Measurements from ENCODE around the gene IVD. TPM values are rescaled to one million over a fixed set of nuclear protein-coding genes. Genes with fewer than 3 reads are reported as not detected.

IVD gene
- total and polyA plus RNA-seq, 2 donors from 2014 or later, result 76.9 to 83.0 TPM

- Histone ChIP-seq H3K4me3 (ENCODE audit: low read length in 3 of 3) (peak overlapping the region; percentile 59 to 76 (median 74)), H3K9me3 (ENCODE audit: control insufficient read depth in 2 of 3, insufficient read depth in 1 of 3, low read length in 3 of 3) (no peaks in the 10 kb centered on the region), H3K4me1 (ENCODE audit: control insufficient read depth in 2 of 3, insufficient read depth in 2 of 3, low read depth in 1 of 3, low read length in 3 of 3) (peaks cover 0 to 15% (median 0%) of the 10 kb centered on the region in 3 donors), H3K9ac (ENCODE audit: low read length in 3 of 3) (peak overlapping the region in 2 of 3 donors; percentile 54 to 74), H3K27me3 (ENCODE audit: control insufficient read depth, insufficient read depth, low read length) (no peaks in the 10 kb centered on the region), H3K36me3 (ENCODE audit: control insufficient read depth in 2 of 3, insufficient read depth in 3 of 3, low read length in 3 of 3) (peaks cover 0 to 8% (median 5%) of the 10 kb centered on the region in 3 donors), H3K27ac (ENCODE audit: low read depth in 2 of 2, low read length in 2 of 2) (peak overlapping the region in 1 of 2 donors; percentile 45)
- intact Hi-C loops (cut with DNase I), result no loop called here
- TF ChIP-seq CTCF (IDR thresholded peaks at IDR 0.05; ENCODE audit: borderline replicate concordance, extremely low read depth, insufficient read depth), result no peak
- FAIRE-seq, result no peak
- peak in 1 of 5 donors; percentile 7 for DNase-seq
Measured at GRCh38 chr15:40469776-40470390, 64.3 kb downstream of the IVD start.

DNA sequence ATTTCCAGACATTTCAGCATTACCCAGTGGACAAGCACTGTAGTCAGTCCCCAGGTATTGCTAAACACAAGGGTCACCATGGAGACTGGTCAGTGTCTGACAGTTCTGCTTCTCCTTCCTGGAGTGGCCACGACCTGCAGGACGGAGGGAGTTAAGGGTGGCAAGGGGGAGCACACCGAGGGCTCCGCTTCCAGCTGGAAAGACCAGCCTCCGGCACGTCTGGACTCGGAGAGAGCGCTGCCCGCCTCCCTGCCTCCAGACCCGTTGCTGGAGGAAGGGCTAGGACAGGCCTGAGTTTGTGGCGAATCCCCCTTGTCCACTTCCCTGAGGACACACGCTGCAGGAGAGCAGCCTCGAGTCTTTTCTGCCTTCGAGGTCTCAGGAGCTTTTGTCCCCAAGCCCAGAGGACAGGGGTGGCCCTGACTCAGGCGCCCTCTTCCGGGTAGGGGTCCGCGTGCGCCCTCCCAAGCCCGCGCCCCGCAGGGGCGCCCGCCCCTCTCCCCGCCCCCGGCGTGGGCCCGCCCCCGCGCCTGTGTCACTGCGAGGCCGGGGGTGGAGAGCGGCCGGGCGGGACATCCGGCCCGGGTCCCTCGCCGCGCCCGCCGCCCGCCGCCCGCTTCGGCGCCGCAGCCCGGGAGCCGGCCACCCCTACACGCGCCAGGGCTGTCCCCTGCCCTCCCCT is 65.0 kb downstream of the IVD start, which contains the start of gene CHST14:
Gene CHST14, plus strand, starts transcription at position 562 of the 682 bp plus-strand sequence. CDS start 230 bp downstream, outside the sequence.
- FAIRE-seq, result no peak
- Histone ChIP-seq H3K27me3 (ENCODE audit: control insufficient read depth, insufficient read depth, low read length) (no peaks in the 10 kb centered on the region), H3K27ac (ENCODE audit: low read depth in 2 of 2, low read length in 2 of 2) (peak within 1 kb of the TSS; percentile 47 to 71), H3K4me1 (ENCODE audit: control insufficient read depth in 2 of 3, insufficient read depth in 2 of 3, low read depth in 1 of 3, low read length in 3 of 3) (peaks cover 0 to 15% (median 0%) of the 10 kb centered on the region in 3 donors), H3K9ac (ENCODE audit: low read length in 3 of 3) (peak within 1 kb of the TSS; percentile 62 to 77 (median 74)), H3K36me3 (ENCODE audit: control insufficient read depth in 2 of 3, insufficient read depth in 3 of 3, low read length in 3 of 3) (peaks cover 0 to 4% (median 2%) of the 10 kb centered on the region in 3 donors), H3K4me3 (ENCODE audit: low read length in 3 of 3) (peak within 1 kb of the TSS; percentile 74 to 88 (median 76)), H3K9me3 (ENCODE audit: control insufficient read depth in 2 of 3, insufficient read depth in 1 of 3, low read length in 3 of 3) (no peaks in the 10 kb centered on the region)
- intact Hi-C loops (cut with DNase I), result no loop called here
- no peak for TF ChIP-seq CTCF (IDR thresholded peaks at IDR 0.05; ENCODE audit: borderline replicate concordance, extremely low read depth, insufficient read depth)
- DNase-seq, result peak; percentile 83 to 92 (median 88)

Other genes starting within 250 kb of the IVD start
- gene BUB1B, start 244.7 kb upstream of the IVD start, total RNA-seq, result 0.94 TPM
- gene BUB1B, start 244.7 kb upstream of the IVD start, polyA plus RNA-seq (ENCODE audit: insufficient read depth, low read depth, low replicate concordance), result 0.69 TPM
- gene PAK6, start 166.7 kb upstream of the IVD start, total RNA-seq, result 11.9 TPM
- 8.1 TPM for gene PAK6, start 166.7 kb upstream of the IVD start, polyA plus RNA-seq (ENCODE audit: insufficient read depth, low read depth, low replicate concordance)
- not detected for gene ANKRD63, start 122.7 kb upstream of the IVD start, total RNA-seq
- gene ANKRD63, start 122.7 kb upstream of the IVD start, polyA plus RNA-seq (ENCODE audit: insufficient read depth, low read depth, low replicate concordance), result not detected
- 37.2 TPM for gene PLCB2, start 97.9 kb upstream of the IVD start, total RNA-seq
- gene PLCB2, start 97.9 kb upstream of the IVD start, polyA plus RNA-seq (ENCODE audit: insufficient read depth, low read depth, low replicate concordance), result 4.4 TPM
- gene INAFM2, start 82.1 kb upstream of the IVD start, total RNA-seq, result 21.6 TPM
- 14.7 TPM for gene INAFM2, start 82.1 kb upstream of the IVD start, polyA plus RNA-seq (ENCODE audit: insufficient read depth, low read depth, low replicate concordance)
- gene CCDC9B, start 64.9 kb upstream of the IVD start, total RNA-seq, result 60.0 TPM
- 4.7 TPM for gene CCDC9B, start 64.9 kb upstream of the IVD start, polyA plus RNA-seq (ENCODE audit: insufficient read depth, low read depth, low replicate concordance)
- not detected for gene PHGR1, start 54.8 kb upstream of the IVD start, total RNA-seq
- gene PHGR1, start 54.8 kb upstream of the IVD start, polyA plus RNA-seq (ENCODE audit: insufficient read depth, low read depth, low replicate concordance), result not detected
- gene DISP2, start 47.6 kb upstream of the IVD start, total RNA-seq, result 0.69 TPM
- gene DISP2, start 47.6 kb upstream of the IVD start, polyA plus RNA-seq (ENCODE audit: insufficient read depth, low read depth, low replicate concordance), result 0.04 TPM
- 7.4 TPM for gene KNSTRN, start 23.1 kb upstream of the IVD start, total RNA-seq
- 5.5 TPM for gene KNSTRN, start 23.1 kb upstream of the IVD start, polyA plus RNA-seq (ENCODE audit: insufficient read depth, low read depth, low replicate concordance)
- 28.4 TPM for gene BAHD1, start 35.2 kb downstream of the IVD start, total RNA-seq
- gene BAHD1, start 35.2 kb downstream of the IVD start, polyA plus RNA-seq (ENCODE audit: insufficient read depth, low read depth, low replicate concordance), result 13.3 TPM
- gene CHST14, start 65.2 kb downstream of the IVD start, total RNA-seq, result 14.3 TPM
- gene CHST14, start 65.2 kb downstream of the IVD start, polyA plus RNA-seq (ENCODE audit: insufficient read depth, low read depth, low replicate concordance), result 11.9 TPM
- 34.4 TPM for gene CCDC32, start 159.2 kb downstream of the IVD start, total RNA-seq
- 35.9 TPM for gene CCDC32, start 159.2 kb downstream of the IVD start, polyA plus RNA-seq (ENCODE audit: insufficient read depth, low read depth, low replicate concordance)
- 9.8 TPM for gene RPUSD2, start 163.5 kb downstream of the IVD start, total RNA-seq
- 12.7 TPM for gene RPUSD2, start 163.5 kb downstream of the IVD start, polyA plus RNA-seq (ENCODE audit: insufficient read depth, low read depth, low replicate concordance)
- gene KNL1, start 188.5 kb downstream of the IVD start, total RNA-seq, result 1.1 TPM
- 2.5 TPM for gene KNL1, start 188.5 kb downstream of the IVD start, polyA plus RNA-seq (ENCODE audit: insufficient read depth, low read depth, low replicate concordance)